ENCODE results near the gene AKAP13.

GRCh38 chr15:85691350-85692240 is 311.2 kb downstream of the AKAP13 start:
- TF ChIP-seq EP300 (IDR thresholded peaks at IDR 0.05) = no peak
- no peak for TF ChIP-seq POLR2A (IDR thresholded peaks at IDR 0.05)

Measured in ovary (tissue), 1 donor.